T follicular helper cell (primary cell): ENCODE data around the gene STK10.

Experiments
- DNase-seq: peaks from one replicate; pipeline ENCODE4 v3.0.0-alpha.2; 2020; ENCODE audit warnings: low read depth

Gene STK10

DNA sequence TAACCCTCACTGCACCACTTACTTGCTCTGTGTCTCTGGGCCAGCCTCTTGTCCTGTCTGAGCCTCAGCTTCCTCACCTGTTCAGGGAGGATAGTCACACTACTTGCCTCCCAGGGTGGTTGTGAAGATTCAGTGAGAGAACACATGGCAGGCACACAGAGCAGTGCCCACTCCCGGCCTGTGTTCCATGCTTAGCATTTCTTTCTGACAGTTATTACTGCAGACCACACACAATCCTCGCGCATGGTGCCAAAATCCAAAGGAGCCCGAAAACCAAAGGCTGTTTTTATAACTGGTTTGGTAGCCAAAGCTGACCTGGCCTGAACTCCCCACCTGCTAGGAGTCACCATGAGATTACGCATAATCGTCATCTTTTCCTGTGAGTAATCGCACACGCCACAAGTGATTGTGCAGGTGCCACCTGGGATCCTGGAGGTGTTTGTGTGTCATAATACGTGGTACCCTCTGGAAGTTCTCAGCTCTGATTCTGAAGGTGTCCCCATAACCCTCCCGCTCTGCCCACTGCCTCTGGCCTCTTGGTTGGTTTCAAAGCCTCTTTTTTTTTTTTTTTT, 97.0 kb downstream of the STK10 start:
- DNase-seq = no peak

DNA sequence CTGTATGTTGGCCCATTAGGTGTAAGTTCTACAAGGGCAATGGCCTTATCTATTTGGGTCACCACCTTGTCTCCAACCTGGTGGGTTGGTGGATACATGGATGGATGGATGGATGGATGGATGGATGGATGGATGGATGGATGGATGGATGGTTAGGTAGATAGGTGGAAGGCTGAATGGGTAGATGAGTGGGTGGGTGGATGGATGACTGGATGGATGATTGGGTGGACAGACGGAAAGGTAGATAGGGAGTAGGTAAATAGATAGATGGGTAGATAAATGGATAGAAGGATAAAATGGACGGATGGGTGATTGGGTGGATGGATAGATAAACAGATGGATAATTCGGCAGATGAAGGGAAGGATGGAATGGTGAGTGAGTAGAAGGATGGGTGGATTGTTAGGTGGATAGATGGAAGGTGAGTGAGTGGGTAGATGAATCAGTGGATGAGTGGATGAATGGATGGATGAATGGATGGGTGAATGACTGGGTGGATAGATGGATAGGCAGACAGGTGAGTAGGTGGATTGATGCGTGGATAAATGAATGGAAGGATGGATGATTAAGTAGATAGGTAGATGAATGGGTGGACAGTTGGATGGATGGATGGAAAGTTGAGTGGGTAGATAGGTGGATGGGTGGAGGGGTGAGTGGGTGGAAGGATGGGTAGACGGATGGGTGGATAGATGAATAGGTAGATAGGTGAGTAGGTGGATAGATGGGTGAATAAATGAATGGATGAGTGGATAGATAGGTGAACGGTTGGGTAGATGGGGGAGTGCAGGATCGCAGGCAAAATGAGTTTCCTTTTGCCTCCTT, 98.5 kb downstream of the STK10 start:
- DNase-seq = no peak

DNA sequence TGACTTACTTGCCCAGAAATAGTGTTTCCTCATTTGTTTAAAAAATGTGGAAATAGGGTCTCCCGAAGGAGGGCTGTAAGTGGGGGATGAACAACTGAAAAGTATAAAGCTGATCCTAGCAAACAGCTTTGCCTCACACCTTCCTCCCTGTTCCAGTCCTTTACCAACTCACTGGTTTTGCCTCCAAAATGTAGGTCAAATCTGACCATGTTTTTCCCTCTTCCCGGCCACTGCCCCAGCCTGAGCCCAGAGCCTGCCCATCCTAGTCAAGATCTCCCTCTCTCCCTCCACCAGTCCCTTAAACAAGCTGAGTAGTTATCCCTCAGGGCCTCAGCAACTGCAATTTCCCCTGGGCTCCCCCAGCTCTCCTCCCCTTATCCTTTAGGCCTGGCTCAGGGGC, 99.2 kb downstream of the STK10 start:
- DNase-seq = no peak

DNA sequence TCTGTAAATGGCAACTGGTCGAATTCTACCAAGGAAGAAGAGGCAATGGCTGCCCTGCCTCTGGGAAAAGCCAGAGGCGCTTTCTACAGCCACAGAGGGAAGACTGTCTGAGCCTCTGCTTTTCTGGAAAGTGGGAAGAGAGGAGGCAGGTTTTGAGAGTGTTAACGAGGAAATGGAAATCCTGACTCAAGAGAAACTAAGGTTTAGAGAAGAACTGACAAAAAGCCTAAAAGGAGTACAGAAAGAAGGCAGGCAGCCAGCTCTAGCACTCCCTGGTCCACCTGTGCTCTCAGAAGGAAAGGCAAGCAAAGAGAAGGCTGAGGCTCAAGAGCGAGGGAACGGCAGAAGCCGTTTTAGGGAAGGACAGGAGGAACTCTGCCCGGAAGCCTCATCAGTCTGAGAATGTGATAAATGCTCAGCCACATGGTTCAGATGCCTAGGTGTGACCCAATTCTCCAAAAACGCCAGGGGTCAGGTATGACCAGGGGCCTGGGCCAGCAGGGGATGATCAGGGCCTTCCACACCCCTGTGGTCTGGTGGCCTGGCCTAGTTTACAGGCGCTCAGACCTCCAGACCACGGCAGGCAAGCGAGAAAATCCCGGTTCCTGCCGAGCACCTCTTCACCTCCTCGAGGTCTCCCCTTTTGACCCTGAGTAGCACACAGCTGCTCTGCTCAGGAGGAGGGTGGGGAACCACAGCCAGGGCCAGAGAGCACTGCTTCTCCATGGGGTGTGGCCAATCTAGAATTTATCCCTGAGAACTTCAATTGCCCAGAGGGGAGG, 101.6 kb downstream of the STK10 start:
- DNase-seq = no peak

DNA sequence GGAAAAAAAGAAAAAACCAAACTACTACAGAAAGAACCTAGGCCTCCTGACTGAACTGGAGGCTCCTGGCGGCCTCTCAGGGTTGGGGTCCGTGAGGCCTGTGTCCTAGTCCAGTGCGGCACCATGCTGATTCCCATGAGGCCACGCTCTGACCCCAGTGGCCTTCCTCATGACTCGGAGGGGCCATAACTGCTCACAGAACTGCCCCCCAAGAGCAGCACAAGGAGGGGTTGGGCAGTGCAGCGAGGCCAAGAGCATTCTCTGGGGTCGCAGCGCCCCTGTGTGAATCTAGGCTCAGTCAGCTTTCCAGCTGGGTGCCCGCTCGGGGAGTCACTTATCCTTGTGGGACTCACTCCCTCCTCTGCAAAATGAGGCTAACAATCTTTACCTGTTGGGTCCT, 102.3 kb downstream of the STK10 start:
- DNase-seq = no peak

DNA sequence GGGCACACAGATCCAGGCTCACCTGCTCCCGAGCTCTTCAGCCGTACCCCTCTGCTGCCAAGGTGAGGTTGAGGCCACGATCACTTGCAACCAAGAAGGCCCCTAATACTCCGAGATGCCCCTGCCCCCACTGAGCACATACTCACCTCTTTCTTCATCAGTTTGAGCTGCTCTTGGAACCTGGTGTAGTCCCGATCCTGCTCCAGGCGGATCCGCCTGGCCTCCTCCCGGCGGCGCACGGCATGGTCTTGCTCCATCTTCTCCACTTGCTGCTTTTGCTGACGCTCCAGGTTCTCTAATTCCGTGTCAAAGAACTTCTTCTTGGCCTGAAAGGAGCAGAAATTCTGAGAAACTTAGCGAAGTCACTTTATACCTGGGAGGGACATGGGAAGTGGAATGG, 105.8 kb downstream of the STK10 start:
- DNase-seq = no peak

DNA sequence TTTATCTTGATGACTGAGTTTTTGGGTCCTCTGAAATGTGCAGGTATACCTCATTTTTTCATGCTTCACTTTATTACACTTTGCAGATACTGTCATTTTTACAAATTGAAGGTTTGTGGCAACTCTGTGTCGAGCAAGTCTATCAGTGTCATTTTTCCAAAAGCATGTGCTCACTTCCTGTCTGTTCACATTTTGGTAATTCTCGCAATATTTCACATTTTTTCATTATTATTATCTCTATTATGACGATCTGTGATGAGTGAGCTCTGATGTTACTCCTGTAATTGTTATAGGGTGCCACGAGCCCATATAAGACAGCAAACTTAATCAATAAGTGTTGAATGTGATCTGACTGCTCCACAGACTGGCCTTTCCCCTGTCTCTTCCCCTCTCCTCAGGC, 108.1 kb downstream of the STK10 start:
- DNase-seq = no peak

DNA sequence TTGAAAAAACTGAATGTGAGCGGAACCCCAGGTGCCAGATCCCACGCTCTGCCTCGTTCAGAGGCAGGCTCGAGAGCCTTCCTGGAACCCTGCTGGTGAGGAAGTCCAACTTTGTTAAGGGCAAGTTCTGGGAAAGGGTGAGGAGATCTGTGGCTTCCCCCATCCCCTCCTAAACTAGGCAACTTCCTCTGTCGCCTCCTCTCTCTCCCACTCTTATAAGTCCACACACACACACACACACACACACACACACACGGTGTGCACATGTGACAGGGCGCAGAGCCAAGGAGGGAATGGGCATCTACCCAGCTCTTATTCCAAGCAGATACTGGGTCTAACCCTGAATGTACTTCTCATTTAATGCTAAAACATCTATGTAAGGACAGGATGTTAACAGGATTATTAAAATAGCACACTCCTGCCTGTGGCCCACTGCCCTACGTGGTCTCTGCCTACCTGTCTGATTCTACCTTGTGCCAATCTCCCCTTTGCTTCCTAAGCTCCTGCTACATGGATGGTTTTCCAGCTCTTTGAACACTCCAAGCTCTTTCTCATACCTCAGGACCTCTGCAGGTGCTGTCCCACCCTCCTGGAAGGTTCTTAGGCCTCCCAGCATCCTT, 109.2 kb downstream of the STK10 start:
- no peak for DNase-seq

DNA sequence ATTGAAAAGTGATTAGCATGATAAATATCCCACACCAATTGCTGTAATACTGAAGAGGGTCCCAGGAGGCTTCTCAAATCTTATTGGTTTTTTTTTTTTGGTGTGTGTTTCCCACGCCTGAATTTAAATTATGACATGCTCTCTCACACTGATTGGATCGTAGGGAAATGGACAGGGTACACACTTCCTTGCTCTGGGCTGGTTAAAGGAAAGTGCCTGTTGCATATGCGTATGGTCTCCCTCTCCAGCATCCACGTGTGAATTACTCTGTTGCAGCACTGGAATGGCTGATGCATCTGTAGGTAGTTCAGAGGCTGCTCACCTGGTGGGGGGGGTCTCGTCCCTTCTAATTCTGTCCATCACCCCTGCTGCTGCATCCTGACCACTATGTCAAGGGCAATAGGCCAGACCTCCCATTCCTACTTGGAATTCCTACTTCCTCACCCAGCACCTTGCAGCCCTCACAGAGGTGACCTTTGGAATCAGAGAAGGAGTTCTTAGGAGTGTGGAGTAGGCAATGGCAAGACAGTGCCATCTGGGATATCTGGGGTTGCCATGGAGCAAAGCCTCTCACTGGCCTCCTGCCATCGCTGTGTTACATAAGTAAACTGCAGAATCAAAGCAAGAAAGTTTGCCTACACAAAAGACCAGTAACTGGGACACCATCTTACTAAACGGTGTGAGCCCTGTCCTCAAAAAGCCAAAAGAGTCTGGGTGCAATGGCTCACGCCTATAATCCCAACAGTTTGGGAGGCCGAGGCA, 110.2 kb downstream of the STK10 start:
- DNase-seq = no peak

DNA sequence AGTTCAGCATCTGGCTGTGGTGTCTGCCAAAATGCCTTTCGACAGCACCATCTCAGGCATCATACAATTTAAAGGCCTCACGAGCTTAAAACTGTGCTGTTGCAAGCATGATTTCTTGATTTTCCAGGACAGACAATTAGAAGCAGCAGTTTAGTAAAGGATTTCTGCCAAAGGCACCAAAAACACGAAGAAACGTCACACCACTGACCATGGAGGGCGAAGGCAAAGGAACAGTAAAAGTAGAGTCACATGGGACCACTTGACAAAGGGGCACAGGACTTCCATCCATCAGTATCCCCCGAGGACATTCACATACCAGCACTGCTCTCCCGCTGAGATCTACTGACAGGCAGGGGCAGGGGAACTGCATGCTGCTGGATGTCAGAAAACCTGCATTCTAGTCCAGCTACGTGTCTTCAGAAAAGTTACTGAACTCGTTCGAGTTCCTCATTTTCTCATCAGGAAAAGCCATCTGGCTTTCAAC, 111.2 kb downstream of the STK10 start:
- no peak for DNase-seq

DNA sequence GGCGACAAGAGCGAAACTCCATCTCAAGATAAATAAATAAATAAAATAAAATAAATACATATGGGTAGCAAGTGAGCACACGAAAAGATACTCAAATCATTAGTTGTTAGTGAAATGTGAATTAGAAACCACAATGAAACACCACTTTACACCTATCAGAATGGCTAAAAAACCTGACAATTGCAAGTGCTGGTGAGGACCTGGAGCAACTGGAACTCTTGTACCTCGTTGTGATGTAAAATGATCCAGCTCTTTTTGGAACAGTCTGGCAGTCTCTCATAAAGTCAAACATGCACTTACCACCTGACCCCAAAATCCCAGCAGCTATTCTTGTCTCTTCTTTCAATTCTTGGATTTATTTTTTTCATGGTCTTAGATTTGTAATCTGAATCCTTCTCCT, 112.4 kb downstream of the STK10 start:
- no peak for DNase-seq

DNA sequence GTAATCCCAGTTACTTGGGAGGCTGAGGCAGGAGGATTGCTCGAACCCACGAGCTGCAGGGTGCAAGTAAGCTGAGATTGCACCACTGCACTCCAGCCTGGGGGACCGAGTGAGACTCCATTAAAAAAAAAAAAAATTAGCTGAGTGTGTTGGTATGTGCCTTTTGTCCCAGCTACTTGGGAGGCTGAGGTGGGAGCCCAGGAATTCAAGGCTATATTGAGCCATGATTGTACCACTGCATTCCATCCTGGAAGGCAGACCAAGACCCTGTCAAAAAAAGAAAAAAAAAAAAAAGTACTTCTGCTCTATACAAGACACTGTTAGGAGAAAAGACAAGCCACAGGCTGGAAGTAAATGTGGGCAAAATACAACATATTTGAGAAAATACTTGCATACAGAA, 113.1 kb downstream of the STK10 start:
- no peak for DNase-seq

DNA sequence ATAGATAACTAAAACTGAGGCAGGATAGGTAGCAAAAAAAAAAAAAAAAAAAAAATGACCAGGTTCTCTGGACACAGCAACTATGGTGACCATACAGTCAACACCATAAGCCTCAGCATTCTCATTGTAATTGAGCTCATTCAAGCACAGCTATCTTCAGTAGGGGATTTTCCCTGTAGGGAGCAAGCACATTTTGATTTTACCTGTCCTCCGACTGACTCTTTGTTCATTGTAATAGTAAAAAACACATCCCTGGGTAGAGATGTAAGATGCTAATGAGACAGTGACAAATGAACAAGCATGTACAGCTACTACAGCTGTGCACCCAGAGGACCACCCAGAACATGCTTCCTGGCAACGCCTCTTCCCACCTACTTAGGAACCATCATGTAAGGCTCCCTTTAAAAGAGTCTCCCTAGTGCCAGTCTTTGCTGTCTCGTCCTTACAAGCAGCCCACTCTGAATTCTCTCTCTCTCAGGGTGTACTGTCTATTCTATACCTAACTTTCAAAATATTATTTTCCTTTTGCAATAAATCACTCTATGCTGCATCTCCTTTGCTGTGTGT, 116.6 kb downstream of the STK10 start:
- no peak for DNase-seq

DNA sequence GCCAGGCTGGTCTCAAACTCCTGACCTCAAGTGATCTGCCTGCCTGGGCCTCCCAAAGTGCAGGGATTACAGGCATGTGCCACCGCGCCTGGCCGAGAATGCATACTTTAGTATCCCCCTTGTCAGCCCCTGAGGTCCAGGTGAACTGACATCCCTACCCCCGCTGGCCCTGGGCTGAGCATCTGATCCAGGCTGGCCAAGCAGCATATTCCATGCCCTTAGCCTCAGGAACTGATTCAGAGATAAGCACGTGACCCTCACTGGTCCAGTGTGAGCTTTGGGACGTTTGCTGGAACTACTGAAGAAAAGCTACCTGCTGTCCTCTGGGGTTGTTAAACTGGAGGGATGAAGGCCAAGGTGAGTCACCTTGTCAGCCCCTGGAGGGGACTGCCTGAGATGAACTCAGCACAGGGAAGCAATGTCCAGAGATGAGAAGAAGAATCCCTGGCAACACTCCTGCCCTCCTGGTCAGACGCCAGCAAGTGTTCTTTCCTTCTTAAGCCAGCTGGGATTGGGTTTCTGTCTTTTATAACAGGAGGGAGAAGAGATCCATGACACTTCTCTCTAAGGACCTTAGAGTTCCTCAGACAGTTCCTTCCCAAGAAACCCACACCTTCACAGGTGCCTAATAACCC, 122.5 kb downstream of the STK10 start:
- DNase-seq = no peak

DNA sequence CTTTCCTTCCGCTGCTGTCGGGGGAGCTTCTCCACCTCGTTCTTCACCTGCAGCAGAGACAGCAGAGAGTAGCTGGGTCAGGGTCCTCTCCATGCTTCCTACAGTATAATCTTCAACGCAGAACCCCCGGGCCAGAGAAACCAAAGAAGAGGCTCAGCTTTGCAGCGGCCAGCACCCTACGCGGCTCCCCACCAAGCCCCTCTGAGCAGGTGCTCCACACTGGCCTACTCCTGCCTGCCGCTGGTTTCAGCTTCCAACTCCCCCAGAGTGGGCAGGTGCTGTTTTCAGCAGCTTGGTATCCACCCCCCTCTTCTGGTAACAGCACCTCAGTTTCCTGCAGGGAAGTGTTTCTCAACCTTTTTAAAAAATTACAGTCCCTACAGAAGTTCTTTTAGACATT, 123.3 kb downstream of the STK10 start:
- no peak for DNase-seq

DNA sequence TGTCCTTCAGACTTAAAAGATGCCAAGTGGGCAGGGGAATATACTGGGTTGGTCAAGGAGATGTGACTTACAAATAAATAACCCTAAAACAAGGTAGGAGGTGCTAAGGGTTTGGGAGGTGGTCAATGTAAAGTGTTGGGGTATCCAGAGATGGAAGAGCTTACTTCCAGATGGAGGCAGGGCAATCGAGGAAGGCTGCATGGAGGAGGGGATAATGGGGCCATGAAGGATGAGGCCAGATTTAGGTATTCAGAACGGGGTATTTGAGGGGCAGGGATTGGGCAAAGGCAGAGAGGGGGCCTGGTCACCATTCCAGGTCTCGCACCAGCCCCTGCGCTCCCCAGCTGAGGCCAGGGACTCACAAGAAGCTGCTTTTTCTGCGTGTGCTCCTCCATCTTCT, 123.7 kb downstream of the STK10 start:
- no peak for DNase-seq

DNA sequence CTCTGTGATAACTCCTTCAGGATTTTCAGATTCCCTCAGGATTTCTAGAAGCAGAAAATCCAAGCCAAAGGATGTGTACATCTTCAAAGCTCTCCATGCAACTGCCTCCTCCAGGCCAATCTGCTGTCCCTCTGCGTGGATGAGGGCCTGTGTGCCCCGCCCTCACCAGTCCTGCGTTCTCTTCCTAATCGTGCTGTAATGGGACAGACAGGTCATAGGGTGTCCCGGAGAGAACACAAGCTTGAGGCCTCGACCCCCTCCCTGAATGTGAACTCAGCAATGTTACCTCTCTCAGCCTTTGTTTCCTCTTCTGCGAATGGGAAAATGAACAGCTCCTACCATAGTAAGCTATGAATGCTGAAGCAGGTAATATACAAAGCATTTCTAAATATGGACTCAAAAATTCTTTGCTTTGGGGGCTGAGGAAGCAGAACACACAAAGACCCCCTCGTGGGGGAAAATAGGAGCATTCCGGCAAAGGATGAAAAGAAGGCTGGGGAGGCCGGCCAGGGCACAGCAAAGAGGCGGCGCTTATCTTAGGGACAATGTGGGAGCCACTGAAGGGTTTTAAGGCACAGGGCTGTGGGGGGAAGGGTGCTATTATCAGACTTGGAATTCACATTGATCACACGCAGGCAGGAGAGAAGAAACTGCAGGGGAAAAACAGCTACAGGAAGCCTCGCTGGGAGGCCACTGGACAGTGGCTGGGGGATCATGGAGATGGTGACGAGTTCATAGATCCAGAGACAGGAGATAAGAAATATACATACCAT, 124.4 kb downstream of the STK10 start:
- DNase-seq = no peak

DNA sequence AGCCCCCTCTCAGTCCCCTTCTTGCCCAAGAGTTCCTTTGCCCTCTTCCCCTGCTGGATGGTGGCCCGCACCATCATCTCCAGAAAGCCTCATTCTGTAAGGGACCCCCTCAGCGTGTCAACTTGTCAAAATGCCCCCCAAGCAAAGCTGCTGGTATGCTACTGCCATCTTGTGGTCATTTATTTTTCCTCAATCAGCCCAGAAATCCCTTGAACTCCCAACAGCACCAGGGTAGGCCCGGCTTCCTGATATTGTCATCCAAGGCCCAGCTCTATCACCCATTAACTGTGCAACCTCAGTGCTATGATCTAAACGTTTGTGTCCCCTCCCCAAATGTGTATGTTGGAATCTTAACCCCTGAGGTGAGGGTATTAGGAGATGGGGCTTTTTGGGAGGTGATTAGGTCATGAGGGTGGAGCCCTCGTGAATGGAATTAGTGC, 128.3 kb downstream of the STK10 start:
- DNase-seq = no peak

DNA sequence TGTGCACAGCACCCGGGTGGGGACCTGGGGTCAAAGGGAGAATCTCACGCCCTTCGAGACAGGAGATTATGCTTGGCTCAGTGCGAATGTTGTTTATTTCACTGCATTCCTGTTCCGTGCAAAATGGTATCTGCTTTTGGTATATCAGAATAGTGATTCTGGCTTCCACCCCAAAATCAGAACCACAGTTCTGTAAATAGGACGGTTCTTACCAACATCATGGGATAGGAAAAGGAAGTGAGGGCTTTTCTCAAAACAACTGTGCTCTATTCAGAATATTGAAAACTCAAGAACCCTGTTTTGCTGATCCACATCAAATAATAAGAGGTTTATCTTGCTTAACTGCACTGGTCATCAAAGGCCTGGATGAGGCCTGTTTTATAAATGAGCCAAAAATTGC, 129.9 kb downstream of the STK10 start:
- no peak for DNase-seq

DNA sequence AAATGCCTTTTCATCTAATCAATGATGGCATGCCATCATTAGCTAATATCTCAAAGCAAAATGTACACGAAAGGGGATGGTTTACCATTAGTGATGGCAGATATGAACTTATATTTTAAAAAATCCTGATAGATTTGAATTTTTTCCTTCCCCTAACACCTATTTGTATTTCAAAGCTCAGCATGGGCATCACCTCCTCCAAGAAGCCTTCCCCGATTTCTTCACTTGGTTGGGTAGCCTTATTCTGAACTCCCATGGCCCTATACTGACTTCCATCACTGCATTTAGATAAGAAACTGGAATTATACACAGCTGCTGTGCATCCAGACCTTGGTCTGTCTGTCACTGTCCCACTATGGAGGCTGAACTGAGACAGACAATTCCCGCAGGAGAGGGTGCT, 132.0 kb downstream of the STK10 start:
- no peak for DNase-seq
